IPS DF 6.9 (cell line): ENCODE measurements around the gene CNIH4.

ENCODE experiments used
- DNase-seq: peaks from one replicate; pipeline ENCODE4 v3.0.0-alpha.2; 2013; ENCODE audit warnings: low read depth, low spot score
- H3K27ac ChIP-seq: one replicate; pipeline ENCODE4 v1.5.1; 2013; ENCODE audit warnings: low read length, control low read depth
- H3K27me3 ChIP-seq: 2 replicates; pipeline ENCODE4 v1.6.1; 2013; ENCODE audit warnings: mild to moderate bottlenecking, low read length; ENCODE audit not compliant: control insufficient read depth, insufficient read depth
- H3K36me3 ChIP-seq: 2 replicates; pipeline ENCODE4 v1.6.1; 2013; ENCODE audit warnings: low read length; ENCODE audit not compliant: control insufficient read depth, insufficient read depth
- H3K4me1 ChIP-seq: 2 replicates; pipeline ENCODE4 v1.6.1; 2013; ENCODE audit warnings: low read length; ENCODE audit not compliant: control insufficient read depth, insufficient read depth
- H3K4me3 ChIP-seq: 2 replicates; pipeline ENCODE4 v1.5.1; 2013; ENCODE audit warnings: mild to moderate bottlenecking, low read length
- H3K9me3 ChIP-seq: 2 replicates; pipeline ENCODE4 v1.6.1; 2013; ENCODE audit warnings: low read length, inconsistent platforms; ENCODE audit not compliant: control insufficient read depth, insufficient read depth
- WGBS: extraction: QIAGEN DNeasy Blood & Tissue Kit; methylation state at CpG from one replicate; pipeline ENCODE4 v1.1.7; 2013; ENCODE audit warnings: mixed read lengths, missing lambda C conversion rate; ENCODE audit not compliant: insufficient read length, insufficient coverage; 5-methylcytosine and 5-hydroxymethylcytosine counted together

The CNIH4 gene

DNA sequence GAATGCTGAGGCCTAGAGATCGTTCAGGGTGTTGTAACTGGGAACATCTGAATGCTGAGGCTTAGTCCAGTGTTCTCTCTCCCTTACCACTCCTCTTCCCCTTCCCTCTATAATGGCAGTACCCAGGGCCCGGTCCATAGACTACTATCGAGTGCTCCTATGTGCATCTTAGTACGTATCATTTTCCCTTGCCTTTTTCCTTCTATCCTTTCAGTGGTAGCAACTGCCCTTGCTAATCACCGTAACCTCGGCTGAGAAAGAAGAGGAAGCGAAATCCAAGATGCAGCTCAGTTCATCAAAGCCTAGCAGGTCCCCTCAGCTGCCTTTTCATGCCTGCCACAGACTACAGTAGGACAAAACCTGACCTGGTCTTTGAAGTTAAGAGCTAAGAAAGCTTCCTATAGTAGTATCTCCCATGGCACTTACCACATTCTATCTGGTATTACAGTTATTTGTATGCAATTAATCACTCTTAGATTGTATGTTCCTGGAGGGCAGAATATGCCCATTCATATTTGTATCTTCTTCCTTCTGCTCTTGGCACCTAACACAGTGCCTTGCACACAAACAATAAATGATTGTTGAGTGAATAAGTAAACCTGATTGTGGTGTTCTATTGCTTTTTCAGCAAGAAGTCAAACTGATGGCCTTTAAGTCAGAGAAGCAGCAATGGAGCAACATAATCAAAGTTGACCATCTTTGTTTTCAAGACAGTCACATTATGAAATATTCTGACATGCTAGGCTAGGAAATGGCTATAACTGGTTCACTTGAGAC is 22.4 kb downstream of the CNIH4 start:
- Histone ChIP-seq H3K36me3 (peaks cover 14% of the 10 kb centered on the region; the same call in 1 of the 2 replicates), H3K27ac (no peak overlapping the region), H3K9me3 (no peaks in the 10 kb centered on the region), H3K4me3 (no peak overlapping the region), H3K27me3 (no peaks in the 10 kb centered on the region), H3K4me1 (no peaks in the 10 kb centered on the region)
- DNase-seq: no peak
- WGBS: no CpG with 5 or more reads among the region's 7 CpGs

DNA sequence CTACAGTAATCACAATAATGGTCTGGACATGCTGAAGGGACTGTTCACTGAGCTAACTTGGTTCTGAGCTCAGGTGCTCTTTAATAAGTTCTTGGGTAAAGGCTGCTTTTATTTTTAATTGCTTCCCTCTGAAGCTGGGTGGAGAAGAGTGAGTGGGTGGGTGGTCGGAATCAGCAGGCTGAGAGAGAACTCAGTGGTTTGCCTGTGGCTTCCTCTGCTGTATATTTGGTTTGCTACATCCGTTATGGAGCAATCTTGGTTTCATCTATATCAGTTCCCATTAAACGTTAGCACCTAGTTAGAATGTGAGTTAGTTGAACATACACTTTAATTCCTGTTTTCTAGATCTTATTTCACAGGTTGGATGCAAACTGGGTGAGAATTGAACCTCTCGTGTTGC is 23.3 kb downstream of the CNIH4 start:
- DNase-seq: no peak
- no peaks in the 10 kb centered on the region for H3K9me3 ChIP-seq
- H3K4me1 ChIP-seq: no peaks in the 10 kb centered on the region
- no CpG with 5 or more reads among the region's 4 CpGs for WGBS
- H3K36me3 ChIP-seq: peaks cover 12% of the 10 kb centered on the region; the same call in 1 of the 2 replicates
- no peak overlapping the region for H3K4me3 ChIP-seq
- no peak overlapping the region for H3K27ac ChIP-seq
- no peaks in the 10 kb centered on the region for H3K27me3 ChIP-seq

DNA sequence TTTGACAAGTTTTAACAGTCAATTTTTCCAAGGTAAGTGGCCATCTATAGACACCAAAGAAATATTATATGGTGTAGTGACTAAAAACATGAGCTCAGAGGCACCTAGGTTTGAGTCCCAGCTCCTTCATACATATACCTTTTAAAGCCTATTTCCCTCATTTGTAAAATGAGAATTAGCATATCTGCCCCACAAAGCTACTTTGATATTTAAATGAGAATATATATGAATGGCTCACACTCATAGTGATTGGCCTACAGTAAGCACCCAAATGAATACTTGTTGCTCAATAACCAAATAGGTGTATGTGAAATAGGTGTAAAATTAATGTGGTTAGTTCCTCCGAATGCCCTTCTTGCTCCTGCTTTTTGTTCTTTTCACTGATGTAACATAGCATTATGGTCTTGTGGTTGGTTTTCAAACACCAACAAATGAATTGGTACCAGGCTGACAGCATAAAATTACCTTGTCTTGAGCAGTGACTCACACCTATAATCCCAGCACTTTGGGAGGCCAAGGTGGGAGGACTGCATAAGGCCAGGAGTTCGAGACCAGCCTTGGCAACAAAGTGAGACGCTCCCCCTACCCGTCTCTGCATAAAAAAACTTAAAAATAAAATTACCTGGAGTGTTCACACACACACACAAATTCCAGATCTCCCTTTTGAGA is 25.3 kb downstream of the CNIH4 start:
- DNase-seq: no peak
- H3K27ac ChIP-seq: no peak overlapping the region
- no peaks in the 10 kb centered on the region for H3K4me1 ChIP-seq
- WGBS: no CpG with 5 or more reads among the region's 4 CpGs
- H3K36me3 ChIP-seq: peaks cover 2% of the 10 kb centered on the region; the same call in 1 of the 2 replicates
- H3K9me3 ChIP-seq: no peaks in the 10 kb centered on the region
- no peaks in the 10 kb centered on the region for H3K27me3 ChIP-seq
- no peak overlapping the region for H3K4me3 ChIP-seq

DNA sequence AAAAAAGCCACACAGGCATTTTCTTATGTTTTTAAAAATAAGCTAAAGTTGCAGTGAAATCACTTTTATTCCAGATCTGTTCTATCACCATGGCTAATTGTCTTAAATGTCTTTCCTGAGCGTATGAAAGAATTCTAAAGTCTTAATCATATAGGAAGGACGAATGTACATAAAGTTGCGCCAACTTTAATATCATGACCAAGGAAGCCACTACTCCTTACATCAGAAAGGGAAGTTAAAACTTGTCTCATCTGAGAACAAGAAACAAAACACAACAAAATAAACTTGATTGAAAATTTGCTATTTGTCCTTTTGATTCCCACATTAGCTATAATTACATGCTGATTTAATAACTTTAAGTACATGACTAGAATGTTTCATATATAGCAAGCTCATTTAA is 26.5 kb downstream of the CNIH4 start:
- no CpG with 5 or more reads among the region's 3 CpGs for WGBS
- no peak overlapping the region for H3K4me3 ChIP-seq
- H3K27ac ChIP-seq: no peak overlapping the region
- H3K27me3 ChIP-seq: no peaks in the 10 kb centered on the region
- H3K4me1 ChIP-seq: no peaks in the 10 kb centered on the region
- DNase-seq: no peak
- H3K36me3 ChIP-seq: no peaks in the 10 kb centered on the region
- H3K9me3 ChIP-seq: no peaks in the 10 kb centered on the region

DNA sequence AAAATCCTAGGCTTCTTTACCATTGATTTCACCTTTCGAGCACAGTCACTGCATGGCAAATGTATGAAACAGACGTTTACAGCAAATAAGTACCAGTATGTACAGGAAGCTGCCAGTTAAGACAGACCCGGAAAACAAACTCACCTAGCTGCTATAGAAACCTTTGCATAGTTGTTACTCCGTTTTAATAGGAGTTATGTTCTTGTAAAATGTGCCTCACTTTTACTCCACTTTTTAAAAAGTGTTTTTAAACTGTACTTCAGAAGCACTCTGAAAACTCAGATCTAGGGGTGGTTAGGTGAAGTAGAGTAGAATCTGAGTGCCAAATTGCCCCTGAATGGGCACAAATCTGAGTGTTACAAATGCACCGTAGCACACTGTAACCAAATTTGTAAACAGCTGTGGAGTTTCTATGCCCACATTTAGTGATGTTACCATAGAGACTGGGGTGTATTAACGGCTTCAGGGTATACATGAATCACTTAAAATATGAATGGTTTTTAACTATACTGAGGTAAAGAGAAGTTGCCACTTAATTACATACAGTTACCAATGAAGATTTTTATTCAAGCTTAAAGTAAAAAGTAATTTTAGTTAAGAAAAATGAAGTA is 30.7 kb downstream of the CNIH4 start:
- DNase-seq: no peak
- Histone ChIP-seq H3K36me3 (peaks cover 6% of the 10 kb centered on the region; the same call in 1 of the 2 replicates), H3K4me1 (no peaks in the 10 kb centered on the region), H3K9me3 (no peaks in the 10 kb centered on the region), H3K4me3 (no peak overlapping the region), H3K27me3 (no peaks in the 10 kb centered on the region), H3K27ac (no peak overlapping the region)
- no CpG with 5 or more reads among the region's 6 CpGs for WGBS

DNA sequence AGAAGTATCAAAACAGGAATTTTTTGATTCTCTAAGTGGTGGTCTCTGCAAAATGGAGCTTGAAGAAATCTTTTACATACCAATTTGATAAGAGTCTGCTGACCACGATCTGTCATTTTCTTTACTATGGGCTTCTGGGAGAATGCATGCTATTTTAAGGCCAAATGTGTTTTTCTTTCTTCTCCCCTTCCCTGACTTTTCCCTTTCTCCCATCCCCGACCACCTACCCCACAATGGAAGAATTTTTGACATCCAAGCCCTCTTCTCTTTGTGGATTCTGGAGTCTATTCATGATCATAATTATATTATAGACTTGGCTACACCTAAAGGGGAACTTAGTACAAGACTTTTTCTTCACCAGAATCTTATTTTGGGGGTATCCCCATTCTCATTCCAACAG is 31.3 kb downstream of the CNIH4 start:
- Histone ChIP-seq H3K36me3 (peaks cover 8% of the 10 kb centered on the region; the same call in 1 of the 2 replicates), H3K4me3 (no peak overlapping the region), H3K4me1 (no peaks in the 10 kb centered on the region), H3K27ac (no peak overlapping the region), H3K9me3 (no peaks in the 10 kb centered on the region), H3K27me3 (no peaks in the 10 kb centered on the region)
- no CpG with 5 or more reads among the region's 2 CpGs for WGBS
- no peak for DNase-seq

DNA sequence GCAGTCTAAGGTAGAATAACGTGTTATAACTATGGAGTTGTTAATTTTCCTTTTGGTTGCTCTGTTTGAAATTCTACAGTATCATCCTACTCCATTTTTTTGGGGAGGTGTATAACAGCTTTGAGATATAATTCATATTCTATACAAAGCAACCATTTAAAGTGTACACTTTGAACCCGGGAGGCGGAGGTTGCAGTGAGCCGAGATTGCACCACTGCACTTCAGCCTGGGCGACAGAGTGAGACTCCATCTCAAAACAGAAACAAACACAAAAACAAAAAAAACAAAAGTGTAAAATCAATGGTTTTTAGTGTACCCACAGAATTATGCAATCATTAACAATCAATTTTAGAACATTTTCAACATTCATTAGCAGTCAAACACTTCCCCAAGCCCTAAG is 33.8 kb downstream of the CNIH4 start:
- DNase-seq: no peak
- Histone ChIP-seq H3K4me3 (no peak overlapping the region), H3K9me3 (no peaks in the 10 kb centered on the region), H3K27ac (no peak overlapping the region), H3K27me3 (no peaks in the 10 kb centered on the region), H3K4me1 (no peaks in the 10 kb centered on the region), H3K36me3 (peaks cover 14% of the 10 kb centered on the region; the same call in 1 of the 2 replicates)
- WGBS: no CpG with 5 or more reads among the region's 5 CpGs

DNA sequence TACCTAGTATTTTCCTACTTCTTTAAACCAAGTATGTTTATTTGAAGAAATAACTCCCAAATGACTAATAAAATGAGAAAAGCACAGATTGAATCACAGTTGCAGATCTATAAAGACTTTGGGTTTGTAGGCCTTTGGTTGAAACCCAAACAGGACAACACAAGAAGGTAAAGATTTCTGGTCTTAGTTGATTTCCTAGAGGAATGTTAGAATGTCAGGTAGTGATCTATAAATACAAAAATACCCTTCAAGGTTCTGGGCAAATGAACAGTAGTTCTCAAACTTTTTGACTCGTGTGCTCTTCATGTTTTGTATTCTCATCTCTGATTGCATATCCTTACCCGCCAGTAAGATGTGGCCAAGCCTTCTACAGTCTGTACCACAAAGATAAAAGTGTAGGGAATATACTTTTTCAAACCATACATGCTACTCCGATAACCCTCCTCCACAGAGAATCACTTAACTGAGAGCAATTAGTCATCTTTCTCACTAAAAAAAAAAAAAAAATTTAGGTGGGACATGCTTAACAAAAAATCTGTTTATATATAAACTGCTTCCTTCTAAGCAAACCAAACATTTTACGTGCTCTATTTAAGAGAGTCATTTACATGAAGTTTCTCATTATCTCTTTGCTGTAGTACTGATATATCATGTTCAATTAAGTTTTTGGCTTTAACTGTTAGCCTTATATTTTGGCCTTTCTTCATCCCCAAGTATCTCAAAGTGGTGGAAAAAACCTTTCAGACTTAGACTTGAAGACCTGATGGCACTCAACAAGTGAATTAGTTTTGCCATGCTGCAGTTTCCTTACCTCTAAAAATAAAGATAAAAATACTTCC is 36.0 kb downstream of the CNIH4 start:
- Histone ChIP-seq H3K4me3 (no peak overlapping the region), H3K27ac (no peak overlapping the region), H3K27me3 (no peaks in the 10 kb centered on the region), H3K9me3 (no peaks in the 10 kb centered on the region), H3K4me1 (no peaks in the 10 kb centered on the region), H3K36me3 (peaks cover 15% of the 10 kb centered on the region; the same call in 1 of the 2 replicates)
- DNase-seq: no peak
- WGBS: no CpG with 5 or more reads among the region's 4 CpGs

DNA sequence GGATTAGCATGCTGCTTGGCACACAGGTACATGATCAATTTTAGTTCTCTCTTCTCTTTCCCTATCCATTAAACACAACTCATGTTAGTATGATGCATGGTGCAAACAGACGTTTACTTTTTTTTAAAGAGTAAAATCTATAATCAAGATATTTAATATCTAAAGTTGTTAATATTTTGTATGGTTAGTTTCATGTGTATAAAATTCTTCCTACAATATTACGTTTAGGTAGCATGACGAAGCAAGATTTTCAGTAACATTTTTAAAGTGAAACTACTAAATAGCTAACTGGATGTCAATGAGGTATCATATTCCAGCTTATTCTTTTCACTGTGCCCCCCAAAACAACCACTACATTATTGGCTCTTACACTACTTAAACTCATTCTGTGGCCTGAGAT is 36.6 kb downstream of the CNIH4 start:
- H3K36me3 ChIP-seq: peaks cover 18% of the 10 kb centered on the region; the same call in 1 of the 2 replicates

DNA sequence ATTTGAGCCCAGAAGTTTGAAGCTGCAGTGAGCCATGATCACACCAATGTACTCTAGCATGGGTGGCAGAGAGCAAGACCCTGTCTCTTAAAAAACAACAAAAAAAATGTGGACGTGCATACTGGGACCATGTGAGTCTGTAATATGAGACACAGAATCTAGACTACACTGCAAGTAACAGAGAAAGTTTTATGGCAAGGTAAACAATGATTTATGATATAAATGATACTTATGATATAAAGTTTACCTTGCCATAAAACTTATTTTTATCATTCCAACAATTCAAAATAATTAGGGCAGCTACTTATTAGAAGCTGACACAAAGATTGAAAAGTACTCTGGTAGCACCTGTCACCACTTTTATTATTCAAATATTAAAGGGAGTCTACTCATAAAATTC is 43.2 kb downstream of the CNIH4 start:
- no peaks in the 10 kb centered on the region for H3K4me1 ChIP-seq
- no peak for DNase-seq
- H3K27ac ChIP-seq: no peak overlapping the region
- no peak overlapping the region for H3K4me3 ChIP-seq
- H3K27me3 ChIP-seq: no peaks in the 10 kb centered on the region
- no peaks in the 10 kb centered on the region for H3K9me3 ChIP-seq
- peaks cover 14% of the 10 kb centered on the region; the same call in 1 of the 2 replicates for H3K36me3 ChIP-seq
- WGBS: no CpG with 5 or more reads among the region's 1 CpG

More for the DNA sequence above, 36.6 kb downstream of the CNIH4 start:
- Histone ChIP-seq H3K9me3 (no peaks in the 10 kb centered on the region), H3K4me3 (no peak overlapping the region), H3K4me1 (no peaks in the 10 kb centered on the region), H3K27ac (no peak overlapping the region), H3K27me3 (no peaks in the 10 kb centered on the region)
- no CpG with 5 or more reads among the region's 3 CpGs for WGBS
- DNase-seq: no peak
